Activated T-cell treated with anti-CD3 and anti-CD28 coated beads for 1 hour (primary cell): Measurements from ENCODE around the gene NUFIP2.
"Not testable (repeated sequence)": the region's sequence is repeated elsewhere in the genome, so short reads cannot be mapped to it uniquely, and the experiment has no call there.

Source experiments
- DNase-seq: peaks from one replicate; pipeline ENCODE4 v3.0.0-alpha.2; 2020; ENCODE audit warnings: low read depth

NUFIP2 gene

GRCh38 chr17:29238133-29238850 lies 55.7 kb downstream of the NUFIP2 start:
- DNase-seq = no peak

GRCh38 chr17:29237476-29238132 lies 56.3 kb downstream of the NUFIP2 start:
- DNase-seq = no peak

GRCh38 chr17:29235904-29236303 lies 58.0 kb downstream of the NUFIP2 start:
- DNase-seq = no peak

- not testable (repeated sequence) for DNase-seq
Observed at GRCh38 chr17:29234972-29235371, 59.0 kb downstream of the NUFIP2 start.

GRCh38 chr17:29233301-29233700 lies 60.6 kb downstream of the NUFIP2 start:
- no peak for DNase-seq

GRCh38 chr17:29225396-29225795 lies 68.6 kb downstream of the NUFIP2 start:
- DNase-seq = no peak

GRCh38 chr17:29221338-29221737 lies 72.6 kb downstream of the NUFIP2 start:
- DNase-seq = not testable (repeated sequence)

- DNase-seq = peak; percentile 62
Observed at GRCh38 chr17:29219378-29220047, 74.4 kb downstream of the NUFIP2 start.

GRCh38 chr17:29216856-29217255 lies 77.1 kb downstream of the NUFIP2 start:
- DNase-seq = no peak

- no peak for DNase-seq
Observed at GRCh38 chr17:29216181-29216580, 77.8 kb downstream of the NUFIP2 start.

- DNase-seq = no peak
Observed at GRCh38 chr17:29215717-29216116, 78.2 kb downstream of the NUFIP2 start.

GRCh38 chr17:29215174-29215573 lies 78.8 kb downstream of the NUFIP2 start:
- DNase-seq = no peak

- DNase-seq = no peak
Observed at GRCh38 chr17:29214215-29215146, 79.5 kb downstream of the NUFIP2 start.

- no peak for DNase-seq
Observed at GRCh38 chr17:29212681-29213121, 81.2 kb downstream of the NUFIP2 start.

- DNase-seq = no peak
Observed at GRCh38 chr17:29212094-29212631, 81.8 kb downstream of the NUFIP2 start.

GRCh38 chr17:29210879-29211278 lies 83.1 kb downstream of the NUFIP2 start:
- no peak for DNase-seq

- no peak for DNase-seq
Observed at GRCh38 chr17:29209073-29209472, 84.9 kb downstream of the NUFIP2 start.

- DNase-seq = no peak
Observed at GRCh38 chr17:29207975-29208374, 86.0 kb downstream of the NUFIP2 start.
